GM12891 (cell line): ENCODE data around the gene CDC42BPA.

ENCODE experiments used
- DNase-seq: peaks from one replicate; pipeline ENCODE4 v3.0.0; 2011; ENCODE audit warnings: low spot score; ENCODE audit not compliant: insufficient read length
- FAIRE-seq: peaks from 2 replicates; lab custom pipeline; 2011; peaks lifted over from hg19 to GRCh38; lab: Jason Lieb, UNC
- PAX5 ChIP-seq: IDR thresholded peaks from 2 replicates; pipeline ENCODE4 v1.6.1; 2011; ENCODE audit warnings: low read length, moderate library complexity, mild to moderate bottlenecking; ENCODE audit not compliant: insufficient read depth, severe bottlenecking
- POLR2A ChIP-seq: IDR thresholded peaks from 2 replicates; pipeline ENCODE4 v1.6.1; 2011; ENCODE audit warnings: low read depth, low read length, control low read depth
- POLR2AphosphoS5 ChIP-seq: IDR thresholded peaks from 2 replicates; pipeline ENCODE4 v1.6.1; 2011; ENCODE audit warnings: low read depth, low read length, control low read depth
- POU2F2 ChIP-seq: IDR thresholded peaks from 2 replicates; pipeline ENCODE4 v1.6.1; 2011; ENCODE audit warnings: low read depth, mild to moderate bottlenecking, control low read depth, low read length, moderate library complexity
- SPI1 ChIP-seq: IDR thresholded peaks from 2 replicates; pipeline ENCODE4 v1.6.1; 2011; ENCODE audit warnings: low read depth, low read length, control low read depth
- TAF1 ChIP-seq: IDR thresholded peaks from 2 replicates; pipeline ENCODE4 v1.6.1; 2011; ENCODE audit warnings: low read depth, low read length, control low read depth

The CDC42BPA gene

GRCh38 chr1:227320476-227320875, 2.2 kb upstream of the CDC42BPA start:
- DNase-seq: no peak
- no peak for FAIRE-seq
- no peak for TF ChIP-seq SPI1
- no peak for TF ChIP-seq POLR2AphosphoS5
- TF ChIP-seq POLR2A: no peak
- TF ChIP-seq TAF1: no peak
- no peak for TF ChIP-seq POU2F2
- no peak for TF ChIP-seq PAX5

- DNase-seq (no peak), FAIRE-seq (no peak)
- no peak for TF ChIP-seq POLR2AphosphoS5
- no peak for TF ChIP-seq POU2F2
These were observed 738 bp upstream of the CDC42BPA start for GRCh38 chr1:227318853-227319607.

GRCh38 chr1:227317523-227318015, 723 bp downstream of the CDC42BPA start:
- TF ChIP-seq SPI1: no peak
- TF ChIP-seq TAF1: no peak
- TF ChIP-seq POLR2A: no peak
- no peak for TF ChIP-seq POU2F2
- no peak for TF ChIP-seq PAX5
- no peak for TF ChIP-seq POLR2AphosphoS5
- FAIRE-seq: no peak
- peak; percentile 11 for DNase-seq

- TF ChIP-seq TAF1: no peak
- FAIRE-seq: no peak
- DNase-seq: no peak
These were observed 1.3 kb downstream of the CDC42BPA start for GRCh38 chr1:227317011-227317451.

- FAIRE-seq: no peak
- TF ChIP-seq POU2F2 (no peak), SPI1 (no peak), TAF1 (no peak), PAX5 (no peak), POLR2AphosphoS5 (no peak), POLR2A (no peak)
- DNase-seq: no peak
These were observed 1.8 kb downstream of the CDC42BPA start for GRCh38 chr1:227316456-227316855.

- no peak for DNase-seq
- FAIRE-seq: no peak
- TF ChIP-seq SPI1 (no peak), PAX5 (no peak), POU2F2 (no peak), POLR2AphosphoS5 (no peak), POLR2A (no peak), TAF1 (no peak)
These were observed 2.5 kb downstream of the CDC42BPA start for GRCh38 chr1:227315629-227316346.

GRCh38 chr1:227314014-227314848, 4.1 kb downstream of the CDC42BPA start:
- no peak for FAIRE-seq
- no peak for DNase-seq
- TF ChIP-seq POLR2A (no peak), POU2F2 (no peak), SPI1 (no peak), TAF1 (no peak), PAX5 (no peak), POLR2AphosphoS5 (no peak)

GRCh38 chr1:227312361-227313025, 5.8 kb downstream of the CDC42BPA start:
- TF ChIP-seq PAX5: no peak
- FAIRE-seq: no peak
- no peak for DNase-seq

GRCh38 chr1:227311389-227312001, 6.8 kb downstream of the CDC42BPA start:
- FAIRE-seq (no peak), DNase-seq (no peak)
- TF ChIP-seq POLR2AphosphoS5 (no peak), PAX5 (no peak), TAF1 (no peak), POU2F2 (no peak), SPI1 (no peak), POLR2A (no peak)
